Measurements from ENCODE around the gene MAP7.
A peak's percentile ranks its signal among the peaks of the same experiment; 100 is the strongest.

Gene MAP7

DNA sequence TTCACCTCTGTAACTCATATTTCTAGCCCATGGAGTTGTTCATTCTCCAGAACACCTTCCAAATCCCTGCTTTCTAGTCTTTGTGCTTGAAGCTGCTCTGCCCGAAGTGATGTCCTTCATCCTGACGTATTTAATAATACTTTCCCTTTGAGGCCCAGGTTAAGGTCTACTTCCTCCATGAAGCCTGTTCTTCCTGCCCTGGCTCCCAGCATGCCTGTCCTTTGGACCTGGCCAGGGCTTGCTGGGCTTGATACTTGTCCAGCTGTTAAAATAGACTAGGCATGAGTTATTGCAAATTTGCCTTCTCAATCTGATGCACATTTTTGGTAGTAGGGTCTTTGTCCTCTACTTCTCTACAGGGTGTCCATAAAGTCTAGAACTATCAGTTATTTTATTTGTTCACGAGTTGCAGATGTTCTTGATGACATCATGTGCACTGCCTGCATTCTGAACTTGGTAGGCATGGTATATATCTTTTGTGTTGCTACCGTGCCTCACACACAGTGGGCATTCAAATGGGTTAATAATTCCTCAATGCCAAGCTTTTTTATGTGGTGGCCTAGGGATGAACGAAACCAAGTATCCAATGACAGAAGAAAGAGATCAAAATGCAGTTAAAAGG, 3.1 kb upstream of the MAP7 start:
- ChIA-PET POLR2A (no interaction called here), CTCF (interaction anchor here (0.9 to 1.3 kb wide), 3 partner anchors 9 to 239 kb away, joined by 3 to 4 read pairs (median 3); partner anchors contain the start of gene MAP3K5)
- no peak for DNase-seq (ENCODE audit: low read depth, low spot score)
- H3K4me3 ChIP-seq (ENCODE audit: low read depth, low read length), result no peak overlapping the region
- TF ChIP-seq, protein P1, sequence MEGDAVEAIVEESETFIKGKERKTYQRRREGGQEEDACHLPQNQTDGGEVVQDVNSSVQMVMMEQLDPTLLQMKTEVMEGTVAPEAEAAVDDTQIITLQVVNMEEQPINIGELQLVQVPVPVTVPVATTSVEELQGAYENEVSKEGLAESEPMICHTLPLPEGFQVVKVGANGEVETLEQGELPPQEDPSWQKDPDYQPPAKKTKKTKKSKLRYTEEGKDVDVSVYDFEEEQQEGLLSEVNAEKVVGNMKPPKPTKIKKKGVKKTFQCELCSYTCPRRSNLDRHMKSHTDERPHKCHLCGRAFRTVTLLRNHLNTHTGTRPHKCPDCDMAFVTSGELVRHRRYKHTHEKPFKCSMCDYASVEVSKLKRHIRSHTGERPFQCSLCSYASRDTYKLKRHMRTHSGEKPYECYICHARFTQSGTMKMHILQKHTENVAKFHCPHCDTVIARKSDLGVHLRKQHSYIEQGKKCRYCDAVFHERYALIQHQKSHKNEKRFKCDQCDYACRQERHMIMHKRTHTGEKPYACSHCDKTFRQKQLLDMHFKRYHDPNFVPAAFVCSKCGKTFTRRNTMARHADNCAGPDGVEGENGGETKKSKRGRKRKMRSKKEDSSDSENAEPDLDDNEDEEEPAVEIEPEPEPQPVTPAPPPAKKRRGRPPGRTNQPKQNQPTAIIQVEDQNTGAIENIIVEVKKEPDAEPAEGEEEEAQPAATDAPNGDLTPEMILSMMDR (IDR thresholded peaks at IDR 0.05; ENCODE audit: insufficient read depth, low read length, missing control alignments), result no peak

DNA sequence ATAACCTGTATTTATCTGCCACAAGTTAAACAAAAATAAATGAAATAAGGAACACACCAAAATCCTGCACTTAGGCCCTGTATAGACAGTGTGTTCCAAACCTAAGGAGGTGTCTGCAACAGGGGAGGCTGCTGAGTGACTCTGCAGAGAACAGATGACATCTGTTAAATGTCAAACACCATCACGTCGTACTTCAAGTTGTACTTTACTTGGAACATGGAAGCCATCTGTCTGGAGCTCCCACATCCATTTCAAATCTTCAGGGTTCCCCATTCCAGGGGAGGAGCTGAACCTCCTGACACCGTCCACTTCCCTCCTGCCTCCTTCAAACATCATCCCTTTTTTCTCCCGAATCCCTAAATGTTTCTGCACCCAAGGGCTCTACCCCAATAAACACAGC, 1.8 kb upstream of the MAP7 start:
- DNase-seq (ENCODE audit: low read depth, low spot score), result no peak
- TF ChIP-seq, protein P1 (IDR thresholded peaks at IDR 0.05; ENCODE audit: insufficient read depth, low read length, missing control alignments), result no peak
- POLR2A ChIA-PET, result no interaction called here
- no peak overlapping the region for H3K4me3 ChIP-seq (ENCODE audit: low read depth, low read length)
- CTCF ChIA-PET, result interaction anchor here (0.8 to 1.3 kb wide), 3 partner anchors 9 to 23 kb away, joined by 3 to 4 read pairs (median 3); no protein-coding TSS in a partner anchor

DNA sequence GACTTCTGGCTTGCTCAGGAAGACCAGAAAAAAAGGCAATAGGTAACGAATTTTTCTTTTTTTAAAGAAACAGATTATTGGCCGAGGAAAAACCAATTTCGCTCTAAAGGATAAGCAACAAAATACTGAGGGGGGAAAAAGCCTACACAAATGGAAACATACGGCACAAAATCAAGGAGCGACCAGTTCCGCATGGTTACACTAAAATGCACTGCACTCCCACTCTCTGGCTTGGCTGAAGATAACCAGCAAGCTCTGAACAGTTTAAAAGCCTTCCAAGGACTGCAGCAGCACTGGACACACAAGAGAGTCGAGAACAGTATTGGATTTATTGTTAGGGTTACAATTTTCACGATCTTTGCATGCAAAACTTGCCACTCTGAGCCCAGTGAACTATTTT, 881 bp upstream of the MAP7 start:
- POLR2A ChIA-PET, result no interaction called here
- CTCF ChIA-PET, result interaction anchor here (0.8 to 3.1 kb wide), 8 partner anchors 9 to 241 kb away, joined by 3 to 13 read pairs (median 5); partner anchors contain the start of gene MAP3K5
- no peak overlapping the region for H3K4me3 ChIP-seq (ENCODE audit: low read depth, low read length)
- no peak for DNase-seq (ENCODE audit: low read depth, low spot score)
- TF ChIP-seq, protein P1 (IDR thresholded peaks at IDR 0.05; ENCODE audit: insufficient read depth, low read length, missing control alignments), result no peak

DNA sequence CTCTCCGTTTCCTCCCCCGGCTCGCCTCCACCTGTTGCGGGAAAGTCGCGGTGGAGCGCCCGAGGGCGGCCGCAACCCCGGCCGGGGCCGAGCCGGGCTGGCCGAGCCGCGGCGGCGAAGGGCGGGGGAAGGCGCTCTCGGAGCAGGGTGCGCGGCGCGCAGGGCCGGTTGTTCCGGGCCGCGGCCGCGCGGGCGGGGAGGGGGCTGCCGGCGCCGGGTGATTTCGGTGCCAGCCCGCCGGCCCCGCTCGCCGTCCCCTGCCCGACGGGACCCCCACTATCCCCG, 235 bp downstream of the MAP7 start:
- POLR2A ChIA-PET, result no interaction called here
- TF ChIP-seq, protein P1 (IDR thresholded peaks at IDR 0.05; ENCODE audit: insufficient read depth, low read length, missing control alignments), result no peak
- no peak for DNase-seq (ENCODE audit: low read depth, low spot score)
- CTCF ChIA-PET, result interaction anchor here (0.6 to 3.1 kb wide), 11 partner anchors 8 to 281 kb away, joined by 3 to 13 read pairs (median 4); partner anchors contain the start of gene MAP3K5
- peak overlapping the region; percentile 66 for H3K4me3 ChIP-seq (ENCODE audit: low read depth, low read length)

DNA sequence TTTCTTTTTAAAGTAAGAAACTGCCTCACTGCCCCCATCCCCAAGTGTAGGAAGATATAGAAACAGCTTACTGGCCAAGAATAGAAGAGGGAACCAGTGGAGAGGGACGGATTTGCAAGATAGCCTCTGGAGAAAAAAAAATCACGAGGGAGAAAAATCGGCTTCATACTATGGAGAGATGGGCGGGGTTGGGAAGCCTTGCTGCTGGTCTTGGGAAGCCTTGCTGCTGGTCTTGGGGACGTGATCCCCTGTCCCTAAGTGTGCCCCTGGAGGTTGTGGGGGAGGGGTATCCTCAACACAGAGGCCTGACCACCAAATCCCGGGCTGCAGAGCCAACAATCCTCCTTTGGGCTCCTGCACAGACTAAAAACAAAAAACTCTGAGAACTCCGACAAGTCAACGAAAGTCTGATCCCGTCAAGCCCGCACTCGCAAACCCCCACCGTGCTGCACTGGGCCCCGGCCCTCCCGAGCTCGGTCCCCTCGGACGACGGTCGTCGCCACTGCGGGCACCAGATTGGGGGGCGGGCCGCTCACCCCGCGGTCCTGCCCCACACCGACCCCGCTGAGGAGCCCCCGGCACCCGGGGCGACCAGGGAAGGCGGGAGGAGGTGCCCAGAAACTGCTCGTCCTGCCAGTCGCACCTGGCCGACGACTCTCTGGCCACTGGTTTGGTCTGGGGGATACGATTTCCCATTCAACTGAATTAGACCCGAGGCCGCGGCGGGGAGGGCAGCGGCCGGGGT, 750 bp downstream of the MAP7 start:
- CTCF ChIA-PET, result interaction anchor here (0.6 to 3.1 kb wide), 12 partner anchors 8 to 280 kb away, joined by 3 to 13 read pairs (median 4); partner anchors contain the start of gene MAP3K5
- DNase-seq (ENCODE audit: low read depth, low spot score), result no peak
- TF ChIP-seq, protein P1 (IDR thresholded peaks at IDR 0.05; ENCODE audit: insufficient read depth, low read length, missing control alignments), result no peak
- H3K4me3 ChIP-seq (ENCODE audit: low read depth, low read length), result peak overlapping the region; percentile 66
- POLR2A ChIA-PET, result no interaction called here

DNA sequence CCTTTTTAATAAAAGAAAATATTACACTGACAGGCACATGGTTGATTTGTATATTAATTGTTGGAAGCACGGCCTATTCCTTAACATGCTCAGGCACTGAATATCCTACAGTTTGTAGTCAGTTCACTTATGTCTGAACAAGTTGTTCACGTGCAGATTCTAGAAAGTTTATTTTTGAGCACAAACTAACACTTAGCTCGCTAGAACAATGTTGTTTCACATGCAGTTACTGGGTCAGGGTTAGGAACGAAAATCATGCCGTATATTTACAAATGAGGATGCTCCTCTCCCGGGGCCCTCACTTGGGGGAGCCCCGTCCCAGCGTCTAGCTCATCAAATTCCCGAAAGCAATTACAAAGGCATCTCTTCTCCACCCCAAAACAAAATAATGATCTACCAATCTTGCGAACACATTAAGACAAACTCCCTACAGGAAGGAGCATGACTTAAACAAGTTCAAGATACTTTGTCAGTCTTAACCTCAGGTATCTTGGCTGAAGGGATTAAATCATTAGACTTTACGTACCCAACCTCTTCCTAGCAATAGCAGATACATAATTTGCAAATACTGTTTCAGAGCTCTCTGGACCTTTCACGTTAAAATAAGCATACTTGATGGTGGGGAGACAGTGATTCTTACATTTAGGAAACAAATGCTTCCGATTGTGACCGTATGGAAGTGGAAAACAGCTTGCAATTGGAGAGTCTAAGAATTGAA, 1.5 kb downstream of the MAP7 start:
- DNase-seq (ENCODE audit: low read depth, low spot score), result no peak
- ChIA-PET POLR2A (no interaction called here), CTCF (interaction anchor here (1.2 to 3.1 kb wide), 4 partner anchors 9 to 261 kb away, joined by 3 to 13 read pairs (median 6); partner anchors contain the start of gene MAP3K5)
- TF ChIP-seq, protein P1 (IDR thresholded peaks at IDR 0.05; ENCODE audit: insufficient read depth, low read length, missing control alignments), result no peak
- no peak overlapping the region for H3K4me3 ChIP-seq (ENCODE audit: low read depth, low read length)
